ENCODE measurements around the gene TSHZ2. TPM values are rescaled to one million over a fixed set of nuclear protein-coding genes. Genes with fewer than 3 reads are reported as not detected.
"Not testable (repeated sequence)": the region's sequence is repeated elsewhere in the genome, so short reads cannot be mapped to it uniquely, and the experiment has no call there.

The TSHZ2 gene
- total RNA-seq, 1 donor from 2014 or later, result 51.9 TPM

DNA sequence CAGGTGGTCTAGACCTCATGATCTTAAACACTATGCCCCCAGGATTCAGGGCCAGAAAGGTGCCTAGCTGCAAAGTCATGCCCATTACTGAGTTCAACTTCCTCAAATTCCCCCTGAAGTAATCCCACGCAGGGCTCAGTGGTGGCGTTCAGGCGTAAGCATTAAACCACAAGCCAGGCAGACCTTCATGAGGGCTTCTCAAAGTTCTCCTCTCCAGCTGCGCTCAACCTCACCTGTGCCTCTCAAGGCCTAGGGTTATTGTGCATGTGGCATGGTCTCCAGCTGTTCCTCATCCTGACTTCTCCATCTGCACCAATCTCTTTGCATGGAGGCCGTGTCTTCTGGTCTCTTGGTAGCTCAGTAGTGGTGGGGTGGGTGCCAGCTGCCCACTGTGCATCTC is 113.6 kb downstream of the TSHZ2 start:
- Histone ChIP-seq H3K4me1 (no peaks in the 10 kb centered on the region), H3K9me3 (no peaks in the 10 kb centered on the region)
- DNase-seq (ENCODE audit: low spot score in 2 of 2), result no peak

DNA sequence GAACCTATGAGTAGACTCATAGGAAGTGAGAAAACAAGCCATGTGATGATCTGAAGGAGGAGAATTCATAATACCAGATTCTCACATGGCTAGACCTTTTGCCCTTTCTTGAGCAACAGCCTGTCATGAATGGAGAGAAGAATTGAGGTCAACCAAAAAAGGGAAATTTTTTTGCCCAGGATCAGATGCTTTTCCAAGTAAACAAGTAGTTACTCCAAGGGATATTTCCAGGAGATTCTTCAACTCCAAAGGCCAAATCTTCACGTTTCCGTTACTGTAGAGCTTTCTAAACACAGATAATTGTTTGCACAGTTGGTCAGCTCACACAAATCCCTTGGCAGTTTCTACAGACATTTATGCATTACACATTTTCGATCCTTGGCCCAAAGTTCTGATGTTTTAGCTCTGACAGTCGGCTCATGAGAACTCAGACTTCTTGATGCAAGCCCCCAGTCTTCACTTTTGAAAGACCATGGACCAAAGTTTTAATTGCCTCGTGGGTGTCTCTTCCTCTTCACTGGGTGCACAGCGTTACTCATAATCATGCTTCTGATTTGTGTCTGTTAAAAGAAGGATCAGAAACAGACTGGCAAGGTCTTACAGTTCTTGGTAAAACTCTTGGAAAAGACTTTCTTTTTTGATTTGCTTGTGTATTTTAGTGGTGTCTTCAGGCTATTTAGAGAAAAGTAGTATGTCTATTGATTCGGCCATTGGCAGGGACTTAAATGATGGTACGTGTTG is 115.0 kb downstream of the TSHZ2 start:
- H3K27me3 ChIP-seq, result no peaks in the 10 kb centered on the region
- no peaks in the 10 kb centered on the region for H3K36me3 ChIP-seq
- intact Hi-C loops (cut with DNase I), result no loop called here
- no peak overlapping the region for H3K27ac ChIP-seq
- H3K4me1 ChIP-seq, result no peaks in the 10 kb centered on the region
- H3K4me3 ChIP-seq, result no peak overlapping the region
- no peaks in the 10 kb centered on the region for H3K9me3 ChIP-seq
- no peak for TF ChIP-seq CTCF (IDR thresholded peaks at IDR 0.05)
- DNase-seq (ENCODE audit: low spot score in 2 of 2), result no peak

More for the DNA sequence above, 113.6 kb downstream of the TSHZ2 start:
- H3K27me3 ChIP-seq, result no peaks in the 10 kb centered on the region
- TF ChIP-seq CTCF (IDR thresholded peaks at IDR 0.05), result no peak
- H3K4me3 ChIP-seq, result no peak overlapping the region
- H3K27ac ChIP-seq, result no peak overlapping the region
- H3K36me3 ChIP-seq, result no peaks in the 10 kb centered on the region
- intact Hi-C loops (cut with DNase I), result no loop called here

DNA sequence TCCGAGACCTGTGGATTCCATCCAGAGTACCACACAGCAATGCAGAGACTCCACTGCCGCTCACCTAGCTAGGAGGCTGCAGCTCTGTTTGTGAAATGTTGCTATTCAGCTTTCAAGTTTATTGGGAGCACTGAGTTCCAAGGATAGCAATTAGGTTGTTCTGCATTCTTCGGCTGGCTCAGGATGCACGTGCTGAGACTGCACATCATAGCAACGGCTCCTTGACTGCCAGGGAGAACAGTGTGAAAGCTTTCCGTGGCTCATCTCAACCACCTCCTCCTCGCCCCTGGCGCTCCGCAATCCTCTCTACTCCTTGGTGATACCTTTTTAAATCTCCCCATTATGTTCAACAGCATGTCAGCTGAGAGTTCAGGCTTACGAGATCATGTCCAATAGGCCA is 116.6 kb downstream of the TSHZ2 start:
- Histone ChIP-seq H3K27ac (no peak overlapping the region), H3K36me3 (no peaks in the 10 kb centered on the region), H3K4me3 (no peak overlapping the region), H3K9me3 (no peaks in the 10 kb centered on the region), H3K4me1 (no peaks in the 10 kb centered on the region), H3K27me3 (no peaks in the 10 kb centered on the region)
- no peak for TF ChIP-seq CTCF (IDR thresholded peaks at IDR 0.05)
- intact Hi-C loops (cut with DNase I), result no loop called here
- DNase-seq (ENCODE audit: low spot score in 2 of 2), result no peak

- H3K27me3 ChIP-seq; DNase-seq (ENCODE audit: low spot score in 2 of 2); H3K36me3 ChIP-seq; H3K27ac ChIP-seq; H3K4me3 ChIP-seq; H3K9me3 ChIP-seq; intact Hi-C loops (cut with DNase I); H3K4me1 ChIP-seq: not testable (repeated sequence)
Observed at GRCh38 chr20:53089851-53090250, 117.7 kb downstream of the TSHZ2 start.

DNA sequence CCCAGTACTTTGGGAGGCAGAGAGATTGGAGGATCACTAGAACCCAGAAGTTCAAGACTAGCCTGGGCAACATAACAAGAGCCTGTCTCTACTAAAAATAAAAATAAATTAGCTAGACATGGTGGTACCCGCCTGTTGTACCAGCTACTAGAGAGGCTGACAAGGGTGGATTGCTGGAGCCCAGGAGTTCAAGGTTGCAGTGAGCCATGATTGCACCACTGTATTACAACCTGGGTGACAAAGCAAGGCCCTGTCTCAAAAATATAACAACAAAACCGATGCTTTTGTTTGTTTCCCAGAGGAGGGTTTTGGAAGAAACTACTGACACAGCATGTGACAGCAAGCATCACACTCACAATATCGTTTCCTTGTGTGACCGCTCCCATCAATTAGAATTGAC is 119.6 kb downstream of the TSHZ2 start:
- H3K36me3 ChIP-seq, result no peaks in the 10 kb centered on the region
- no peaks in the 10 kb centered on the region for H3K27me3 ChIP-seq
- no peaks in the 10 kb centered on the region for H3K4me1 ChIP-seq
- H3K4me3 ChIP-seq, result no peak overlapping the region
- no peaks in the 10 kb centered on the region for H3K9me3 ChIP-seq
- no peak for TF ChIP-seq CTCF (IDR thresholded peaks at IDR 0.05)
- no peak for DNase-seq (ENCODE audit: low spot score in 2 of 2)
- intact Hi-C loops (cut with DNase I), result no loop called here
- no peak overlapping the region for H3K27ac ChIP-seq

- no peaks in the 10 kb centered on the region for H3K9me3 ChIP-seq
- no peak for TF ChIP-seq CTCF (IDR thresholded peaks at IDR 0.05)
- no peak for DNase-seq (ENCODE audit: low spot score in 2 of 2)
- intact Hi-C loops (cut with DNase I), result no loop called here
- H3K36me3 ChIP-seq, result no peaks in the 10 kb centered on the region
- H3K27ac ChIP-seq, result no peak overlapping the region
- no peaks in the 10 kb centered on the region for H3K4me1 ChIP-seq
- H3K4me3 ChIP-seq, result no peak overlapping the region
- H3K27me3 ChIP-seq, result no peaks in the 10 kb centered on the region
Observed at GRCh38 chr20:53092772-53093300, 120.7 kb downstream of the TSHZ2 start.

Data from ascending aorta (tissue), 2 donors.